GM21381 (cell line): ENCODE measurements around the gene ARHGAP10.
"Not testable (repeated sequence)": the region's sequence is repeated elsewhere in the genome, so short reads cannot be mapped to it uniquely, and the experiment has no call there.

Experiments used
- ATAC-seq: cut with Tn5 transposase; IDR thresholded peaks from one replicate; pipeline ENCODE4 v1.9.1; 2021; ENCODE audit warnings: mild to moderate bottlenecking, moderate library complexity; ENCODE audit not compliant: unreplicated experiment

Gene ARHGAP10

DNA sequence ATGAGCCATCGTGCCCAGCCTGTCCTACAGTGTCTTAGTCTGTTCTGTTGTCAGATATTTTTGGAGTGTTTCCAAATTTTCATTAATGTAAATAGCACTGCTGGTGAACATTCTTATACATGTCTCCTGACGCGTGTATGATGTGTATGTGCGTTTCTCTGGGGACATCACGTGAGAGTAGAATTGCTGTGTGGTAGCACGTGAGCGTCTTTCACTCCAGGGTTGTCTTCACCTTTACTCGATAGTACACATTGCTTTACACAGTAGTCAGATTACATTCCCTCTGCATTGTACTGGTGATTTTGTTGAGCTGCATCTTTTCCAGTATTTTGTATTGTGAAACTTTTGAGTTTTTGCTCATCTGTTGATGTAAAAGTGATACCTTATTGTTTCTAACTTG is 60.0 kb downstream of the ARHGAP10 start:
- ATAC-seq, result no peak

DNA sequence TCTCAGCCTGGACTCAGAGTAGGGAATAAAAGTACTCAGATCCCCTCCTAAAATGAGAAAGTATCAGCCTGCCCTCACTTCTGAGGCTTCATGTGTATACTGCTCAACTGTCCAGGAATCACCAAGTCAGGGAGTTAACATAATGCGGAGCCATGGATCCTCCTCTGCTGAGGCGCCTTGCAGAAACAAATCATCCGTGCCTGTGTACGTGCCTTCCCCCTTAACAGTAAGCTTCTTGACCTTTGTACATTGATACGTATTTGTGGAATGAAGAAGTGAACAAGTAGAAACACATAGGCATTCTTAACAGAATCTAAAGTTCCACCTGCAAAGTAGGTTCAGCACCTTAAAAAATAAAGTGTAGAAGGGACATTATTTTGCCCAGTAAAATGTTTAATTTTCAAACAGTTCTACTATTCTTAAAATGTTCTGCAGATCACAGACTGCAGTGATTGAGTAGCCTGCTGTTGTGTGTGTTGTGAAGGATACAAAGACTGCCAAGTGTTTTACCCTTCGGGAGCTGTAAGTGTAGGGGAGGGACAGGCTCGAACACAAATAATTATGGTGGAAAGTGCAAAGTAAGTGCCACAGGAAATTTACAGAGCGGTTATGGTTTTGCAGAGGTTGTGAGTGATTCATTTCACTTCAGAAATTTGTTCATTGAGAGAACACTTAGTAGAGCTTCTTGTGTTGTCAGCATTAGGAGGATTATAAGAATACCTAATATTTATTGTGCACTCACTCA is 61.9 kb downstream of the ARHGAP10 start:
- peak; percentile 36 for ATAC-seq

DNA sequence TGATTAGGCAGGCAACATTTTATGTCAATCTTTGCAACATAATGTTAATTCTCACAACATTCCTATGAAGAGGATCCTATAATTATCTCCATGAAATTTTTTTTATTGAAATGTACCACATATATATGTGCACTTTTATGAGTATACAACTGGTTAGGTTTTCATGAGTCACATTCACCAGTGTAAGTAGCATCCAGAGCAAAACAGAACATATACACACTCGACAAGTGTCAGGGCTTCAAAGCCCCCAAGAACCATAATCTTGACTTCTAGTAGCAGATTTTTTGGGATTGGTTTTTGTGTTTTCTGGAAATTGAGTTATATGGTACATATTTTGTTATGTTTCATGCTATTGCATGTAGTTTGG is 62.4 kb downstream of the ARHGAP10 start:
- no peak for ATAC-seq

DNA sequence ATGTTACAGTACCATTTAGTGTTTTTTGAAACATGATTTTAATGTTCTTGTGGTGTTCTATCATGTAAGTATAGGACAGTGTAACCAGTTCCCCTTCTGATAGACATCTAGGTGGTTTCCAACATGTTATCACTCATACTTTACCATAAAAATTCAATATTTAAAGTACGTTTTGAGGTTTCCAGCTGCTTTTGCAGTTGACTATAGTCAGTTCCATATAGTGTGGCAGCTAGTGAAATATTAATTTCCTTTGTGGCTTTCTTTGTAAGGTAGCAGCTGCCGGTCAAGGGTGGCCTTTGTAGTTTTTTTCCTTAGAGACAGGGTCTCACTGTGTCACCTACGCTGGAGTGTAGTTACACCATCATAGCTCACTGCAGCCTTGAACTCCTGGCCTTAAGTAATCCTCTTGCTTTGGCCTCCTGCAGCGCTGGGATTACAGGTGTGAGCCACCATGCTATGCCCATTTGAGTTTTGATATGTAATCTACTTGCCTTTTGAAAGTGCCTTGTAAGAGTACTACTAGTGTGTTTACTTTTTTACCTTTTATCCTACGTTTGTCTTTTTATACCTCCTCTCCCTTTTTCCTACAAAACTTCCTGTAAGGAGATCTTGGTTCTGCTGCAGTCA is 63.0 kb downstream of the ARHGAP10 start:
- peak; percentile 69 for ATAC-seq

DNA sequence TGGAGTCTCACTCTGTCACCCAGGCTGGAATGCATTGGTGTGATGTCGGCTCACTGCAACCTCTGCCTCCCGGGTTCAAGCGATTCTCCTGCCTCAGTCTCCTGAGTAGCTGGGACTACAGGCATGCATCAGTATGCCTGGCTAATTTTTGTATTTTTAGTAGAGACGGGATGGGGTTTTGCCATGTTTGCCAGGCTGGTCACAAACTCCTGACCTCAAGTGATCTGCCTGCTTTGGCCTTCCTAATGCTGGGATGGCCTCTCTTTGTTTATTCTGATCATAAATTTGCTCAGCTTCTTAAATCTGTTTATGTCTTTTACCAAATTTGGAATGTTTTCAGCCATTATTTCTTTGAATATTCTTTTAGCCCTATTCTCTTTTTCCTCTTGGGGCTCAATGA is 67.2 kb downstream of the ARHGAP10 start:
- ATAC-seq, result not testable (repeated sequence)

DNA sequence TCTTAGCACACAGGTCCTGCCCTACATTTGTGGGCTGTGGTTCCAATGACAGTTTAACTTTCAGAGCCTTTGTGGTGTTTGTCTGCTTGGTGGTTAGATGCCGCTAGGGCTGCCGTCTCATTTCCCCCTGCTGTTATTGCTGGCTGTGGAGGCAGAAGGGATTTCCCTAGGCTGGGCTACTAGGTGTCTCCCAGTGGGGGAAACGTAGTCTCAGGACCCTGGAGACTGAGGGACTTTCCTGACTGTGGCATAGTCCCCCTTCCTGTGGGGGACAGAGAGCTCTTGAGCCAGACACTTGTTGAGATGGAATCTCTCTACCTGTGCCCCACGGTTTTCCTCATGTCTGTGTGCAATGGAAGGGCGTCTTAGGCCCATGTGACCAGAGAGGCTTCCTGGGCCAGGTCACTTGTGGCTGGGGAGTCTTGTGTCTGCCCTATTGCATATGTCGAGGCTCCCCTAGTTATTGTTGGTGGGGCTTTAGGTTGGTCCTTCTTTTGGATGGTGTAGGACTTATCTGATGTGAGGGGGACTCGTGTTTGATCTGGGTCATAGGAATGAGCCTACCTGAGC is 68.2 kb downstream of the ARHGAP10 start:
- ATAC-seq, result peak; percentile 98

DNA sequence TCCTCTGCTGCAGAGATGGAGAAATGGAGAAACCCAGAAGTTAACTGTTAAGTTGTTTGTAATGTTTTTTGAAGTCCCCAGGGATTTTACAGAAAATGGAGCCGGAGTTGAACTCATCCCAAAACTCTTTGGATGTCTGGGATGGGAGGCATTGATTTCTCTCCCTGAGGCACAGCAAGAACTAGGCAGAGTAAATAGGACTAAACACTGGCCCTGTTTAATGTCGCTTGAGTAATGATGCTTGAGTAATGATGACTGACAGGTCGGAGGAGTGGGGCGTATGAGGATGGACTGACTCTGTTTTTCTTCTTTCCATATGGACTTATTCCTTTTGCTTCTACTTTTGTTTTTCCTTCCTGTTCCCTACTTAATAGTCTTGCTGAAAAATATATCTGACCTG is 69.9 kb downstream of the ARHGAP10 start:
- no peak for ATAC-seq

DNA sequence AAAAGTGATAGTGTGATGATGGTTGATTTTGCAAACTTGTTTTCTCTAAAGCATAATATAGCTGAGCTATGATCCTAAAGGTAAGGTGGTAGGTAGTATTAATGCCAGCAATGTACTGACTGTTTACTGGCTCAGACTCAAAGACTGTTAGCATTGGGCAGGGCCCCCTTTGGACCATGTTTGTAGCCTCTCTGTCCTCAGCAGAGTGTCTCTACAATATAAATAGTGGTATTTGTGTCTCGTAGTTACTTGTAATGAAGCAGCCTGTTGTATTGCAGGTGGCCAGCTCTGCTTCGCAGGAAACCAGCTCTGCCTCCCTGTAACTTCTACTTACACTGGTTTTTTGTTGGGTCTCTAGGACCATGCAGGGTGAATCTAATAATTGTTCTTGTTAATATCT is 70.5 kb downstream of the ARHGAP10 start:
- ATAC-seq, result no peak

DNA sequence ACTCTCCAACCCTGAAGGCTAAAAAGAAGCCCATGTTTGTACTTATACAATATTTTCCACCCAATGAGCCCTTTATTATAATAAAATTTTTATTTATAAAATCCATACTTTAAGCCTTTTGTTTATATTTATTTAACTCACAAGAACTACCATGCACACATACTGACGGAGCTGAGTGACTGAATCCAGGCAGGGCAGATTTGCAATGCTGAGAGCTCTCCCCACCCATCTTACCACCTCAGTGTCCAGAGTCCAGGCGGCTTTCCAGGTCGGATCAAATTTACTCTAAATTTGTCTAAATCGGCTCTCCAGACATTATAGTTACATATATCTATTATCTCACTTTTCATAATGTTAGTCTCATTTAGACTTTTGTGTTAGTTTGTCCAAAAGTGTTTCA is 74.1 kb downstream of the ARHGAP10 start:
- no peak for ATAC-seq

DNA sequence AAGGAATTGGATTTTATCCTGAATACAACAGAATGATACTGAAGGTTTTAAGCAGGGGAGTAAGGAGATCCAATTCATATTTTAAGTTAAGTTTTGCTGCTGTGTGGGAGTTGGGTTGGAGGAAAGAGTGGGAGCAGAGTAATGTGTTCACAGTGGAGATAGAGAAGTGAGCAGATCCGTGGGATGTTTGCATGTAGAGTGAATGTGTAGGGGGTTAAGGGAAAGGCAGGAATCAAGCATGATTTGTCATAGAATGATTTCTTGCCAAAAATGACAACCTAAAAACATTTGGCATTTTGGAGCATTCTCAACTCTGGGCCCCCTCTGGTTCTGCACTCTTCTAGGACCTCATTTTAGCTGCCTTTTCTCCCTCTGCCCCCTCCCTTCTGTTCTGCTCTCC is 76.6 kb downstream of the ARHGAP10 start:
- ATAC-seq, result no peak

DNA sequence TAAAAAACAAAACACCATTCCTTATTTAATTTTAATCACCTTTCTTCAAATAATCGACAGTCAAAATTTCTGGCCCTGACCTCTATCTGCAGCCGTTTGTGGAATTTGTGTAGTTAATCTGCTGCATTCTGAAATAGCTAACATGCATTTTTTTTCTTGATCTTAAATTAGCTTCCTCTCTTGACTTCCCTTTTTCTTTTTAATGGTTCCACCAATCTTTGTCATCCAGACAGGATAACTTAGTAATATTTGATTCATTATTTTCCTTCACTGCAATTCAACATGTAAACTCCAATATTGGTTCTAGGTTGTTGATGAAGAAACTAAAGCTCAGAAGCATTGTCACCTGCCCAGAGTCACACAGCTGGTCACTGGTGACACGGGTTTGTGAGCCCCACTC is 77.3 kb downstream of the ARHGAP10 start:
- no peak for ATAC-seq

DNA sequence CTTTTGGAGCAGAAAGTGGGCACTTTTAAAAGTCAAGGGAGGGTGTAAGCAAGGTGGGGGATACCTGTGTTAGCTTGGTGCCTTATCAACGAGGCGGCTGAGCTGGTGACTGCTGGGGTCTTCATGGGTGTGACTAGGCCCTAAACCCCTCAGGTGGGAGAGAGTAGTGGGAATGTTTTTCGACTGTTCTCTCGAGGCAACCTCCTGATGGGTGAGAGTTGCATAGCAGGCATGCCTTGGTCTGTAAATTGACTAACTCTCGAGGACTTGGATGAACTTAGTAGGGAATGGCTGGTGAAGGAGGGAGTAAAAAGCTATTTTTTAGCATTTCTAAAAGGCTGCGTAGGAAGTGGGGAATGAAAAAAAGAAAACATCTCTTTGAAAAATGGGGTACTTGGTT is 80.0 kb downstream of the ARHGAP10 start:
- ATAC-seq, result no peak

DNA sequence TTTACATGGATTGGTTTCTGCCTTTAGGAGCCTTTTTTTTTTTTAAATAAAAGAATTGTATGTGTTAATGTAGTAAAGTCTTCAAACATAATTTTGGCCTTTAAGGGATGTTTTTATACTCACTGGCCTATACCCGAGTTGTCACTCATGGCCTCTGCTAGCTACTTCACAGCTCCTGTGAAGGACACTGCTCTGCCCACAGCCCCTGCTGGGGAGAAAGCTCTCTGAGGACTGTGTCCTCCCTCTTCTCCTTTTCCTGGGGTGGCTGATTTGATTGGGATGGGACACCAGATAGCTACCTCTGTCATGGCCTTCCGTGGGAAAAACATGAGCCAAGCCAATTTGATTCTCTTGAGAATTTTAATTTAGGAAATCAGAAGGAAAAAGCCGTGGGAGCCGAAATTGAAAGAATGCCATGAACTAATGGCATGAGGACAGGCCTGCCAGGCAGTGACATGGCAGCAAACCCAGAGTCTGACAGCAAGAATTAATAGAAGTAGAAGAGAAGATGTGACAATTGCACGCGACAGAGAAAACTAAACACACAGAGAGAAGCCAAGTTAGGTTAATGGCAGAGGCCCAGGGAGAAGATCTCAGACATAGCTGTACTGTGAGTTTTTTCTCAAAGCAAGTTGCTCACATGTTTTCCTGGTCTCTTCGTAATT is 81.4 kb downstream of the ARHGAP10 start:
- ATAC-seq, result no peak

DNA sequence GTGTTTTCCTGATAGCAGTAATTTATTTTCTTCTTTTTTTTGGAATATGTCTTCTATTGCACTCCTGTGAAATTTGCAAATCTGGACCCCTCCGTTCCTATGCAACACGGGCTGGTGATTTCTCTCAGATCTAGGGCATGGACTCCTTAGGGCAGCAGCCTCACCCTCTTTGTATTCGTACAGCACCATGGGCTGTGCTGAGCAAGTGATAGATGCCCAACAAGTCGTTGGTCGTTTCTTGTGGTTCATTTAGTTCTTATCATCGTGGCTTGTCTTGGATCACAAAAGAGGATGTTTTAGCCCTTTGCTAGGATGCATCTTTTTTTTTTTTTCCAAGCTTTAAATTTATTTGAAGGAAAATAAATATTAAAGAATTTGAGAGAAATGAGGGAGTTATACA is 82.1 kb downstream of the ARHGAP10 start:
- ATAC-seq, result no peak

DNA sequence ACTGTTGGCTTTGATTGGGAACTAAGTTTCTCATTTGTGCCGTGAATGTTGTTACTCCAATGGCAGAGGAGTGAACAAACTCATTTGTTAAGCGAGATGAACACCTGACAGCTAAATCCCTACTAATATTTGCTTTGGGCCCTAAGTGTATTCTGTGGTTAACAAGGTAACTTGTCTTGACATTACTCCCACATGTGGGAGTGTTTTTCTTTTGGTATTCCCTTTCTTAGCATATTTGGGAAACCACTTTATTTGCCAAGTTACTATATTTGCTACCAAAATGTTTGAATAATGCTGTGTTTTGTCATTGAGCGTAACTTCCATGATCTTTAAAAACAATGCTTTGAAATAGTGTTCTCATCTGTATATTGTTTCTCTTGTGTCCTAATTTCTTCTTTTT is 82.5 kb downstream of the ARHGAP10 start:
- no peak for ATAC-seq

DNA sequence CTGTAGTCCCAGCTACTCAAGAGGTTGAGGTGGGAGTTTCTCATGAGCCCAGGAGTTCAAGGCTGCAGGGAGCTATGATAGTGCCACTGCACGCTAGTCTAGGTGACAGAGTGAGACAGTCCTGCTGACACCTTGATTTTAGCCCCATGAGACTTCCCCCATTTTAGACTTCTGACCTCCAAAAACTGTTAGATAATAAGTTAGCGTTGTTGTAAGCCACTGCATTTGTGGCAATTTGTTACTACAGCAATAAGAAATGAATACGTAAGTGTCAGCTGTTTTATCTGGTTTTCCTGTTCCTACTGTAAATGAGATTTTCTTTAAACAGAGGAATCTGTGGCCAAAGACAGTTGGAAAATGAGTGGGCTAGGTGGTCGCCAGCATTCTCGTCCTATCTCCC is 83.9 kb downstream of the ARHGAP10 start:
- no peak for ATAC-seq

DNA sequence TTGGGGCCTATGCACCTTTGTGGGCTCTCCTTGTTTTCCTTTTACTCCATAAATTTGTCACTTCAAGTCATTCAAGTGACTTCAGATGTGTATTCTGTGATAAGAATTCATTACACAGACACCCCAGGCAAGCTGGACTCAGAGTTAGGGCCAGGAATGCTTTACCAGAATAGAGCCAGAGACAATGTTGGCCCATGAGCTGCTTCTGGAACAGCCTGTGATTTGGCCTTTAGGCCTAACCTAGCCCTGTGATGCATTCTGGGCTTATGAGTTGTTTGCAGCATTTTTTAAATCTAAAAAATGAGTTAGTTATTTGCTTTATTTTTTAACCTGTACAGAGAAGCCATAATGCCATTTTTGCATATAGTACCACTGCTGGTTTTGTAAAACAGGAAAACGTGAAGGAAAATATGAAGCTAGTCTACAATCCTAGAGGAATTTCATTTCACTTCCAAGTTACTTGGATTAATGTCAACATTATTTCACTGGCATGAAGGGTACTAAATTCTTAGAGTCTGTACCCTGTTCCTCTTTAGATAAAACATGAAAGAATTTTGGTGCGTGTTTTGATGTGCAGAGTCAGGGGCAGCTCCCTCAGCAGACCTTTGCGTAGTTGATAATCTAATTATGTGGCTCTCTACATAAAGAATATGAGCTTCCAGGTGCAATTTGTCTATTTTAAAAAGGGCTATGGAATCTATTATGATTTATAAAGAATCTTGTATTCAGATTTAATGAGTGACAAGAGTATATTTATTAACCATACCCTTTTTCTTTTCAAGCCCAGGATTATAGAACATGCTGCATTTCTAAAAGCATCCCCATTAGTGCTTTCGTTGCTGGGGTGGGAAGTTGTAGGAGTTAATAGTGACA is 84.7 kb downstream of the ARHGAP10 start:
- no peak for ATAC-seq

DNA sequence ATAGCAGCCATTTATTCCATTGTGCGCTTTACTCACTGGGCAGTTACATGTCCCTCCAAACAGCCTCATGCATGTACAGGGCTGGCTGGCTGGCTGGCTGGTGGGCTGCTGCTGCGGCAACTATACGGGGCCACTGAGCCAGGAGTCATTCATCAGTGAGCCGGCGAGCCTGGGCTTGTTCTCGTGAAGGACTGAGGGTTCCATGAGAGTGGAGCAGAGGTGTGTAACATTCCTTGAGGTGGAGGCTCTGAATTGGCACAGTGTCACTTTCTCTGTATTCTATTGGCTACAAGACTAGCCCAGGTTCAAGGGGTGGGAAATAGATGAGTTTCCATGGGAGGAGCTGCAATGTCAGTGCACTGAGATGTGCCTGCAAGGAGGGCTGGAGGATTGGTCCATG is 89.1 kb downstream of the ARHGAP10 start:
- no peak for ATAC-seq

DNA sequence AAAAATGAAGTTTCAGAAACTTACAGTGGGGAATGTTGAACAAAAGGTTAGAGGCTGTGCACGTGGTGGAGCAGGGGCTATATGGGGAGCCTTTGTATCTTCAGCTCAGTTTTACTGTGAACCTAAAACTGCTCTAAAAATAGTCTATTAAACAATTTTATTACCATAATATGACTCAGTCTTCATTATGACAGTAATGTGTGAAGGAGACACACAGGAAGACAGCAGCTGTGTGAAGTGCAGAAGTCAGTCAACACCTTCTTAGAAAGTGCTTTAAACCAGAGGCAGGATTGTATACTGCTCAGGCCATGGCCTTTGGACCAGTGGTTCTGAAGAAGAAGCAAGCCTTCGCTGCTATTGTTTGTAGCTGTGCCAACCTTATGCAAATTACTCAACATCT is 89.7 kb downstream of the ARHGAP10 start:
- ATAC-seq, result peak; percentile 61

DNA sequence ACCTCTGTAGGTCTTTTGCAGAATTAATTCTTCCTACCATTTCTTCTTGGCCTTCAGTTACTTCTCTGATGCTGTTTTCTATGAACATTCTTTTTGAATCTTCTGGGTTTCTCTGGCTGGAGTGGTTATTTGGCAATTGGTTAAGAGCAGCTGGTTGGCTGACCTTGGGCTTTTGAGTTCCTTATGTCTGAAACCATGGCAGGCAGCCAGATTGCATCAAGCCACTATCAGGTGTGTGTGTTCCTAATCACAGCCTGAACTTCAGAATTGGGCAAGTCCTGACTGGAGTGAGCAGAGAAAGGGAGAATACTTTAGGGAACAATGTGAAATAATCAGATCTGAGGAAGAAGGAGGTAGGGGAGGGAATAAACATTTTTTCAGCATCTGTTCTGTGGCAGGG is 90.2 kb downstream of the ARHGAP10 start:
- no peak for ATAC-seq

DNA sequence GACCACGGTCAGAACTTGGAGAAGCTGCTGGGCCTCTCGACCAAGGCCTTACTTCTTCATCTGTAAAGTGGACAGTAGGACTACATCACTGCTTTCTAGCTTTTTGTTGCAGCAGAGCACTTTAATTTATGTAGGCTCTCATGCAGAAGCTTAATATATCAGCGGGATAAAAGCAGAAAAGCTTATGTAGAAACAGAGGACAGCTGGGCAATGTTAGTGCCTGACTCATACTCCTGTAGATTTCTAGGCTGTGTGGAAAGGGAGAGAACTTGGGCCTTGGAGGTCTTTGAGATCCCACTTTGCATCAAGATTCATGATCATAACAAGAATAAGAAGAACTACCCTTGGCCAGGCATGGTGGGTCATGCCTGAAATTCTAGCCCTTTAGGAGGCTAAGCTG is 91.2 kb downstream of the ARHGAP10 start:
- ATAC-seq, result no peak
